CD14-positive monocyte (primary cell): ENCODE measurements around the gene RBMS3. TPM values are rescaled to one million over a fixed set of nuclear protein-coding genes. Genes with fewer than 3 reads are reported as not detected.

Experiments used
- DNase-seq, 3 donors: peaks; one replicate each; pipeline ENCODE4 v3.0.0-alpha.2; 2011 to 2022
- H2AFZ ChIP-seq: 2 replicates; pipeline ENCODE4 v1.6.0; 2012; ENCODE audit warnings: mild to moderate bottlenecking, low read depth, low read length, inconsistent platforms; ENCODE audit not compliant: insufficient read depth, poor library complexity, severe bottlenecking
- H3K27ac ChIP-seq, 2 donors: 1 replicate in 1 of 2; 2 replicates in 1 of 2; pipeline ENCODE4 v1.5.1; 2012 to 2013; ENCODE audit warnings: low read length in 2 of 2, control low read depth in 1 of 2, inconsistent platforms in 1 of 2, low read depth in 1 of 2, mild to moderate bottlenecking in 1 of 2
- H3K27me3 ChIP-seq, 2 donors: one replicate each; pipeline versions ENCODE4 v1.6.0 to v1.6.1; 2011 to 2013; ENCODE audit warnings: low read length in 2 of 2; ENCODE audit not compliant: control insufficient read depth in 2 of 2, insufficient read depth in 2 of 2
- H3K36me3 ChIP-seq, 2 donors: replicated peaks in 1 of 2; 1 replicate in 1 of 2; 2 replicates in 1 of 2; pipeline versions ENCODE4 v1.5.1 to v1.6.1; 2012 to 2013; ENCODE audit warnings: low read length in 2 of 2, control low read depth in 1 of 2, inconsistent platforms in 1 of 2, mild to moderate bottlenecking in 1 of 2; ENCODE audit not compliant: insufficient read depth in 2 of 2, control insufficient read depth in 1 of 2
- H3K4me1 ChIP-seq, 2 donors: 1 replicate in 1 of 2; 2 replicates in 1 of 2; pipeline versions ENCODE4 v1.5.1 to v1.6.1; 2012 to 2013; ENCODE audit warnings: low read length in 2 of 2, control low read depth in 1 of 2, inconsistent platforms in 1 of 2, mild to moderate bottlenecking in 1 of 2, moderate library complexity in 1 of 2; ENCODE audit not compliant: insufficient read depth in 2 of 2, control insufficient read depth in 1 of 2
- H3K4me2 ChIP-seq: replicated peaks from 2 replicates; pipeline ENCODE3; 2012; ENCODE audit warnings: low read length, moderate library complexity, mild to moderate bottlenecking; ENCODE audit not compliant: poor library complexity, severe bottlenecking; ENCODE audit errors: extremely low read depth
- H3K4me3 ChIP-seq, 3 experiments: fragments of 200-600 bp in 1 of 3; sonication (generic) in 1 of 3; replicated peaks in 1 of 3; 1 replicate in 2 of 3; 2 replicates in 1 of 3; pipeline ENCODE4 v1.5.1; 2011 to 2013; ENCODE audit warnings: low read length in 3 of 3, mild to moderate bottlenecking in 3 of 3, control low read depth in 2 of 3, low read depth in 2 of 3, inconsistent platforms in 1 of 3, moderate library complexity in 1 of 3
- H3K79me2 ChIP-seq: 2 replicates; pipeline ENCODE4 v1.6.0; 2012; ENCODE audit warnings: mild to moderate bottlenecking, control low read depth, inconsistent platforms, low read length, moderate library complexity; ENCODE audit not compliant: insufficient read depth
- H3K9ac ChIP-seq: 2 replicates; pipeline ENCODE4 v1.6.0; 2017; ENCODE audit warnings: low read length, mild to moderate bottlenecking; ENCODE audit not compliant: insufficient read depth, poor library complexity, severe bottlenecking
- H3K9me3 ChIP-seq, 2 donors: replicated peaks in 1 of 2; 1 replicate in 1 of 2; 2 replicates in 1 of 2; pipeline versions ENCODE4 v1.5.1 to v1.6.1; 2012 to 2013; ENCODE audit warnings: low read length in 2 of 2, control low read depth in 1 of 2; ENCODE audit not compliant: control insufficient read depth in 1 of 2, insufficient read depth in 1 of 2
- H4K20me1 ChIP-seq: 2 replicates; pipeline ENCODE4 v1.6.0; 2012; ENCODE audit warnings: mild to moderate bottlenecking, low read length, control low read depth, moderate library complexity; ENCODE audit not compliant: insufficient read depth
- H3K27ac Mint-ChIP-seq, 7 donors: one replicate each; pipeline ENCODE4 v1.8.0; 2020; ENCODE audit warnings: mild to moderate bottlenecking in 7 of 7, mixed read lengths in 7 of 7, moderate library complexity in 6 of 7, inconsistent platforms in 2 of 7
- H3K27me3 Mint-ChIP-seq, 3 donors: one replicate each; pipeline ENCODE4 v1.8.0; 2021 to 2022; ENCODE audit warnings: low read depth in 3 of 3, mild to moderate bottlenecking in 3 of 3, mixed read lengths in 3 of 3, moderate library complexity in 3 of 3, inconsistent platforms in 1 of 3
- H3K36me3 Mint-ChIP-seq, 2 donors: one replicate each; pipeline ENCODE4 v1.8.0; 2020; ENCODE audit warnings: mixed read lengths in 2 of 2, inconsistent platforms in 1 of 2, mild to moderate bottlenecking in 1 of 2
- H3K4me1 Mint-ChIP-seq: one replicate; pipeline ENCODE4 v1.8.0; 2020; ENCODE audit warnings: mild to moderate bottlenecking, mixed read lengths
- H3K4me3 Mint-ChIP-seq, 2 donors: one replicate each; pipeline ENCODE4 v1.8.0; 2020; ENCODE audit warnings: mild to moderate bottlenecking in 2 of 2, mixed read lengths in 2 of 2, moderate library complexity in 1 of 2
- H3K9me3 Mint-ChIP-seq, 7 donors: one replicate each; pipeline ENCODE4 v1.8.0; 2020 to 2022; ENCODE audit warnings: mixed read lengths in 7 of 7, mild to moderate bottlenecking in 6 of 7, moderate library complexity in 6 of 7, inconsistent platforms in 2 of 7
- WGBS: methylation state at CpG from one replicate; pipeline ENCODE4 v1.1.5; 2013; ENCODE audit warnings: missing lambda C conversion rate; ENCODE audit not compliant: insufficient coverage; 5-methylcytosine and 5-hydroxymethylcytosine counted together
- intact Hi-C, 2 donors: fragments of 100-400 bp; cut with micrococcal nuclease; formaldehyde crosslinking; loops; one replicate each; pipeline versions ENCODE4 v1.15.0 to v1.15.1; 2023
- polyA plus RNA-seq, 3 donors: library from polyadenylated mRNA; depleted of rRNA in 1 of 3; unstranded in 2 of 3; stranded (reverse) in 1 of 3; fragments of 300-500 nt in 2 of 3; fragments of >200 nt in 1 of 3; fragmentation: Illumina TruSeq in 2 of 3; gene quantifications; 1 replicate in 2 of 3; 2 replicates in 1 of 3; pipeline ENCODE4 v1.2.3, GENCODE V29; 2012 to 2021
- TF ChIP-seq, protein P1 (sequence below): fragments of 200-600 bp; IDR thresholded peaks from one replicate; pipeline ENCODE4 v1.8.0; 2022; ENCODE audit warnings: antibody characterized with exemption, mild to moderate bottlenecking

Gene RBMS3
- polyA plus RNA-seq, 3 donors, result not detected

DNA sequence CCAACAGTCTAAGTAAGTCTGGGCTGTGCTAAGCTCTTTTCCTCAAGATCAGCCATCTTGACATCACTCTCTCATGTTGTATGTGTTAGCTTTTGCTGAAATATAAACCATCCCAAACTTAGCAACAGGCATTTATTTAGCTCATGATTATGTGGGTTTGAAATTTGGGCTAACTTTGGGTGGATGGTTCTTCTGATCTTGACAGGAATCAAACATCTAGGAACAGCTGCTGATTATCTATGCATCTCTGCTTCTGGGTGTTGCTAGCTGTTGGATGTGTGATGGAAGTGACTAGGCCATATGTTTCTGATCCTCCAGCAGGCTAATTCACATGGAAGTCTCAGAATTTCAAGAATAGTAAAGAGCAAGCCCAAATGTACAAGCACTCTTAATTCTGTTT is 710.3 kb downstream of the RBMS3 start:
- Mint-ChIP-seq H3K27me3 (peaks cover 0 to 3% (median 0%) of the 10 kb centered on the region in 3 donors), H3K4me1 (no peaks in the 10 kb centered on the region), H3K4me3 (no peak overlapping the region), H3K36me3 (no peaks in the 10 kb centered on the region), H3K9me3 (peaks cover 5 to 19% (median 13%) of the 10 kb centered on the region in 7 donors), H3K27ac (no peak overlapping the region)
- H2AFZ ChIP-seq, result no peak overlapping the region
- H4K20me1 ChIP-seq, result no peaks in the 10 kb centered on the region
- no peak for DNase-seq
- no peaks in the 10 kb centered on the region for H3K4me1 ChIP-seq
- peaks cover 0 to 3% of the 10 kb centered on the region in 2 donors for H3K9me3 ChIP-seq
- H3K27ac ChIP-seq, result no peak overlapping the region
- TF ChIP-seq, protein P1, sequence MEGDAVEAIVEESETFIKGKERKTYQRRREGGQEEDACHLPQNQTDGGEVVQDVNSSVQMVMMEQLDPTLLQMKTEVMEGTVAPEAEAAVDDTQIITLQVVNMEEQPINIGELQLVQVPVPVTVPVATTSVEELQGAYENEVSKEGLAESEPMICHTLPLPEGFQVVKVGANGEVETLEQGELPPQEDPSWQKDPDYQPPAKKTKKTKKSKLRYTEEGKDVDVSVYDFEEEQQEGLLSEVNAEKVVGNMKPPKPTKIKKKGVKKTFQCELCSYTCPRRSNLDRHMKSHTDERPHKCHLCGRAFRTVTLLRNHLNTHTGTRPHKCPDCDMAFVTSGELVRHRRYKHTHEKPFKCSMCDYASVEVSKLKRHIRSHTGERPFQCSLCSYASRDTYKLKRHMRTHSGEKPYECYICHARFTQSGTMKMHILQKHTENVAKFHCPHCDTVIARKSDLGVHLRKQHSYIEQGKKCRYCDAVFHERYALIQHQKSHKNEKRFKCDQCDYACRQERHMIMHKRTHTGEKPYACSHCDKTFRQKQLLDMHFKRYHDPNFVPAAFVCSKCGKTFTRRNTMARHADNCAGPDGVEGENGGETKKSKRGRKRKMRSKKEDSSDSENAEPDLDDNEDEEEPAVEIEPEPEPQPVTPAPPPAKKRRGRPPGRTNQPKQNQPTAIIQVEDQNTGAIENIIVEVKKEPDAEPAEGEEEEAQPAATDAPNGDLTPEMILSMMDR, result no peak
- H3K27me3 ChIP-seq, result no peaks in the 10 kb centered on the region
- no peak overlapping the region for H3K4me3 ChIP-seq
- intact Hi-C loops, result no loop called here
- no peak overlapping the region for H3K4me2 ChIP-seq
- no peak overlapping the region for H3K9ac ChIP-seq
- H3K79me2 ChIP-seq, result no peaks in the 10 kb centered on the region
- no peaks in the 10 kb centered on the region for H3K36me3 ChIP-seq

DNA sequence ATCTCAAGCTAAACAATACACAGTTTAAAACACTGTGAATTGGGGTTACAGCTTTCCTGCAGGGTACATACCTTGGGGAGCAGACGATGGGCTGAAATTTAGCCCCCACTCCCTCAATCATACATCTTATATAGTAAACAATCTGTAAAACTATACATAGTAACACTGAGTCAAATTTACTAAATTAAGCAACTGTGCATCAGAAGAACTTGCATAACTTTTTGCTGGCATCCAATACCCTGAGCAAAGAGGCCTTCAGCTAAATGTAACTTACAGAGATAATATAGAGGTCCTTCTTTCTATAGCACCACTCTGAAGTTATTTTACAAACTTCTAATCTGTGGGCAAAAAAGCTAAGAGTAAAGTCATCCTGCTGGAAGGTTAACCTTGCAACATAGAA is 721.9 kb downstream of the RBMS3 start:
- Mint-ChIP-seq H3K27ac (no peak overlapping the region), H3K4me3 (no peak overlapping the region), H3K9me3 (peaks cover 2 to 4% (median 4%) of the 10 kb centered on the region in 7 donors), H3K27me3 (peaks cover 0 to 2% (median 0%) of the 10 kb centered on the region in 3 donors), H3K4me1 (peaks cover 11% of the 10 kb centered on the region), H3K36me3 (no peaks in the 10 kb centered on the region)
- Histone ChIP-seq H3K27me3 (no peaks in the 10 kb centered on the region), H3K9ac (no peak overlapping the region), H3K4me3 (no peak overlapping the region), H3K27ac (no peak overlapping the region), H2AFZ (no peak overlapping the region), H4K20me1 (no peaks in the 10 kb centered on the region), H3K79me2 (no peaks in the 10 kb centered on the region), H3K9me3 (no peaks in the 10 kb centered on the region), H3K4me1 (peaks cover 0 to 3% of the 10 kb centered on the region in 2 donors), H3K4me2 (no peak overlapping the region), H3K36me3 (no peaks in the 10 kb centered on the region)
- DNase-seq, result no peak
- intact Hi-C loops, result no loop called here
- WGBS, result no CpG with 5 or more reads among the region's 1 CpG
- TF ChIP-seq, protein P1, result no peak
